C1 segment of cervical spinal cord (tissue), 14 donors: Measurements from ENCODE around the gene SBDS.
"Not testable (repeated sequence)": the region's sequence is repeated elsewhere in the genome, so short reads cannot be mapped to it uniquely, and the experiment has no call there.

Source experiments
- DNase-seq, 14 donors: peaks; one replicate each; lab custom pipeline; 2025; lab: John Stamatoyannopoulos, UW

Gene SBDS

DNA sequence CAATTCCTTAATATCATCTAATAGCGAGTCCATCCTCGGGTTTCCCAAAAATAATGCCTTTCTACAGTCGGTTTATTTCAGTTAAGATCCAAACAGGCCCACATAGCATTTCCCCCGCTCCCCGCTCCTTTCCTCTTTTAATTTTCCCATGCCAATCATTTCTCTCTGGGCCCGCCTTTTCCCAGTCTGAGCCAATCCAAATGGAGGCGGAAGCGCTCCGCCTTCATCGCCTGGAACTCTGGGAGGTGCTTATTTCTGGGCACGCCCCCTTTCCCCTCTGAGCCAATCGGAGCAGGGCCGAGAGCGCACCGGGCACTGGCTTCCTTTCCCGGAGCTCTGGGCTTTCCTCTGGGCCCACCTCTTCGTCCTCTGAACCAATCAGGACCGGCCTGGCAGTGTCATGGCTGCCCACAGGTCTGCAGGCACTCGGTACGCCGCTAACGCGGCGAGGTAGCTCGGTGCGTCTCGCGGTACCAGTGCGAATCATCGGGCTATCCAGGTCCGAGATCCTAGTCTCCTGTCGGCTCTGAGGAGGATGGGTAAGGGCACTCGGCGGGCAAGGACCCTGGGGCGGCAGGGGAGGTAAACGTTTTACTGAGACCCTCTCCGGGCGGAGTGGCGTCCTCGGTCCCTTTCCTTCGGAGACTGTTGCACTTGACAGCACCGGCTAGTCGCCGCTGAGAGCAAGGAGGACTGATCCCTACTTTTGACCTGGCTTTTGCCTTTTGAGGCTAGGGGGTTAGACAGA, 1.2 kb upstream of the SBDS start, which contains the start of gene TYW1:
TSS of gene TYW1 (plus strand) at position 390 of the 748 bp plus-strand sequence. CDS start at position 536, 146 bp downstream.
- DNase-seq = peak; percentile 56 to 99 (median 96)

- peak in 10 of 14 donors; percentile 5 to 46 (median 10) for DNase-seq
Measured at GRCh38 chr7:66994691-66995049, 716 bp downstream of the SBDS start.

GRCh38 chr7:66994051-66994450, 1.3 kb downstream of the SBDS start:
- not testable (repeated sequence) for DNase-seq

DNA sequence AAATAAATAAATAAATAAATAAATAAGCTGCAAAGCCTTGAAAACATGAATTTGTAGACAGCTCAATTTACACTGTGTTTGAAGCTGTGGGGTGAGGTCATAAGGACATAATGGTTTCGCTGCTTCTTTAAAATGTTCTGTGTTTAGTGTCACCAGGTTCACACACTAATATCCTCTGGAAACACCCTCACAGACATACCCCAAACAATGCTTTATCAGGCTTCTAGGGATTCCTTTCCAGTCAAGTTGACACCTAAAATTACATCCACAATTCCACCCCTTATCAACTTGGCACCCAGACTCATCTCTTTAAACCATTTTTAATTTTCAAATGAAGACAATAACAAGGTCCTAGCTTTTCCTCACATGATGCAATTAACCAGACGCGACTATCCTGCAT, 5.8 kb downstream of the SBDS start:
- not testable (repeated sequence) for DNase-seq

GRCh38 chr7:66980336-66980735, 15.1 kb downstream of the SBDS start:
- not testable (repeated sequence) for DNase-seq

GRCh38 chr7:66979013-66979412, 16.4 kb downstream of the SBDS start:
- not testable (repeated sequence) for DNase-seq

GRCh38 chr7:66978312-66978711, 17.1 kb downstream of the SBDS start:
- not testable (repeated sequence) for DNase-seq

GRCh38 chr7:66974986-66975590, 20.3 kb downstream of the SBDS start:
- DNase-seq = no peak

DNA sequence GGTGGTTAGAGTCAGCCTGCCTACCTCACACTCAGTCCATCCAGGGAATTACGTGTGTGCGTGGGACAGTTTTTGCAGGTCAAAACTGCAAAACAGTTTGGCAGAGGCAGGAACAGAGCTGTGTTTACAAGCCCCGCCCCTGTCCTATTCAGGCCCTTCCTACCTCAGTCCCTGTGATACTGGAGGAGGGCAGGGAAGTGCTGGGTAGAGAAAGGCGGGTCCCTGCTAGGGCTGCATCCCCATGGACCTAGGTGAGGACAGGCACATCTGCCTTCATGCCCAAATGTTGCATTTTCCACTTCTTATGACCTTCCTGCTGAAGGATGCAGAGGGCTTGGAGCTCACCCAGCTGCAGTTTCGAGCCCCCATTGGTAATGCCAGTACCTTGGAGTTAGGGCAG, 25.1 kb downstream of the SBDS start:
- no peak for DNase-seq

GRCh38 chr7:66969001-66969400, 26.4 kb downstream of the SBDS start:
- DNase-seq = not testable (repeated sequence)

- no peak for DNase-seq
Measured at GRCh38 chr7:66967029-66967428, 28.4 kb downstream of the SBDS start.

- DNase-seq = no peak
Measured at GRCh38 chr7:66964411-66964810, 31.0 kb downstream of the SBDS start.

DNA sequence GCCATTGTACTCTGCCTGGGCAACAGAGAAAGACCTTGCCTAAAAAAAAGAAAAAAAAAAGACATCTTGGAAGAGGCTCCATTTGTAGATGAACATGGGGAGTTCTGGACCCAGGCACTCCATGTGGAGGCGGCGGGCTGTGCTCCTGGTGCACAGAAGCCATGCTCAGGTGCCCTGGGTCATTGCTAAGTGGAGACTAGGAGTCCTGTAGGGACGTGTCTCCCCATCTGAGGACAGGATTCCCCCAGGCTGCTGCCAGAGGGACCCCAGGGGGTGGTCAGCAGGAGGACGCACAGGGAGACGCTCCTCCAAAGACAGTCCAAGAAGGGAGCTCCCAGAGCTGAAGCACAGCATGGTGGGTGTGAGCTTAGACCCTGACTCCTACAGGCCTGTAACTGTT, 34.3 kb downstream of the SBDS start:
- no peak for DNase-seq

DNA sequence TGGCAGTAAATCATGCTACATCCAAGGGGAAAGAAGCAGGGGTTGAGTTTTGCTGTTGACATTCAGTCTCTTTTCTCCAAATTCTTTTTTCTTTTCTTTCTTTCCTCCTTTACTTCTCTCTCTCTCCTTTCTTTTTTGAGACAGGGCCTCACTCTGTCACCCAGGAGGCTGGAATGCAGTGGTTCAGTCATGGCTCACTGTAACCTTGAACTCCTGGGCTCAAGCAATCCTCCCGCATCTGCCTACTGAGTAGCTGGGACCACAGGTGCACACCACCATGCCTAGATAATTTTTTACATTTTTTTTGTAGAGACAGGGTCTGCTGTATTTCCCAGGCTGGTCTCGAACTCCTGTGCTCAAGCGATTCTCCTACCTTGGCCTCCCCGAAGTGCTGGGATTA, 35.2 kb downstream of the SBDS start:
- no peak for DNase-seq

DNA sequence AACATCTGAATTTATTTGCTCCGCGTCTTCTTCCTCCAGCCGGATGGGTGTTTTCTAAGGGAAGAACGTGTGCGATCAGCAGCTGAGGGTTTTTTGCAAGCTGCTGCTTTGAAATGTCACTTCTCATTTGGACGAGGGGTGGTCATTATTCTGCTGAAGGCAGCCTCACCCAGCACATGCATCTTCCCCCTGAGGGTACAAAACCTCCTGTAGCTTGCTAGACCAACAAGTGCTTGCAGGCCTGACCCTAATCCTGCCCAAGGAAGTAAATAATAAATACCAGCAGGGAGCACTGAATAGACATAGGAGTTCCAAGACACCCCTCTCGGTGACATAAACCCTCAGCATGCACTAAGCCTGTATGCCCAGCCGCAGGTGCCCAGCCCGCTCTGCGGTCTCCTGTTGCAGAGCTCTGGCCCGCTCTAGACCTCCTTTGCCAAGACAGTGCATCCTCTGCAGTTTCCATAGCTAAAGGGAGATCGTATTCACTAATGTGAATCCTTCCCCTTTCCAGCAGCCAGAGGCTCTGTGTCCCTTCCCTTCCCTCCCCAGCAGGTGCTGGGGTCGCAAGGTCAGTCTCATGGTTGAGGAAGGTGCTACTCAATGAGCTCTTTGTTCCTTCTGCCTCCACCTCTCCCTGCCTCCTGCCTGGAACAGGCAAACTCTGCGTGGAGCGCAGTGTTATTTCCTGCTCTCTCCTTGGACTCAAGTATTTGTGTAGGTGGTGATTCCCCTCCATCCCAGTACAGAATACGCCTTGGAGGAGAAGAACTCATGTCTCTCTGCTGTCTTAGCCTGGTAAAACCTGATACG, 36.6 kb downstream of the SBDS start:
- DNase-seq = no peak

GRCh38 chr7:66957595-66958290, 37.6 kb downstream of the SBDS start:
- peak in 1 of 14 donors; percentile 59 for DNase-seq

DNA sequence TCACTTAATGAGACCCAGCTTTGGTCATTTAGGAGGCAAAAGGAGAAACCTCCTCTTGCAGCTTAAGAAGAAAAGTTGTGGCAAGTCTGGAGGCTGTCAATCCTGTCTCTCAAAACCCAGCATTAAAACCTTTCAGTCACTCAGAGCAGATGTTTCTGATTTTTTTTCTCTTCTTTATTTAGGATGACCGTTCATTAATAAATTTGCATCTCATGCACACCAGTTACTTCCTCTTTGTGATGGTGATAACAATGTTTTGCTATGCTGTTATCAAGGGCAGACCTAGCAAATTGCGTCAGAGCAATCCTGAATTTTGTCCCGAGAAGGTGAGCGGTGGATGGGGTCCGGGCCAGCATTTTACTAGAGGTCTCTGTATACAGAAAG, 42.4 kb downstream of the SBDS start:
- no peak for DNase-seq

- DNase-seq = no peak
Measured at GRCh38 chr7:66952343-66953043, 42.9 kb downstream of the SBDS start.

DNA sequence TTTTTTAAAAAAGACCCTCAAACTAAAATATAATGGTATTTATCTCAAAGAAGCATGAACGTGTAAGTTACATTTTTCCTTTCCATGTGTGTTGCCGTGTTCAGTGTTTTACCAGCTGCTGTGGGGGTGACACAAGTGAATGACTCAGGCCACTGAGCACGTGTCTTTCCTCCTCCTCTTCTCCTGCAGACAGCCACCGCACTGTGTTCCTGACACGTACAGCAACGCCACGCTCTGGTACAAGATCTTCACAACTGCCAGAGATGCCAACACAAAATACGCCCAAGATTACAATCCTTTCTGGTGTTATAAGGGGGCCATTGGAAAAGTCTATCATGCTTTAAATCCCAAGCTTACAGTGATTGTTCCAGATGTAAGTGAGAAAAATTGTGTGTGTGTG, 44.6 kb downstream of the SBDS start:
- peak in 7 of 14 donors; percentile 2 to 20 (median 6) for DNase-seq

- no peak for DNase-seq
Measured at GRCh38 chr7:66950311-66950710, 45.1 kb downstream of the SBDS start.

DNA sequence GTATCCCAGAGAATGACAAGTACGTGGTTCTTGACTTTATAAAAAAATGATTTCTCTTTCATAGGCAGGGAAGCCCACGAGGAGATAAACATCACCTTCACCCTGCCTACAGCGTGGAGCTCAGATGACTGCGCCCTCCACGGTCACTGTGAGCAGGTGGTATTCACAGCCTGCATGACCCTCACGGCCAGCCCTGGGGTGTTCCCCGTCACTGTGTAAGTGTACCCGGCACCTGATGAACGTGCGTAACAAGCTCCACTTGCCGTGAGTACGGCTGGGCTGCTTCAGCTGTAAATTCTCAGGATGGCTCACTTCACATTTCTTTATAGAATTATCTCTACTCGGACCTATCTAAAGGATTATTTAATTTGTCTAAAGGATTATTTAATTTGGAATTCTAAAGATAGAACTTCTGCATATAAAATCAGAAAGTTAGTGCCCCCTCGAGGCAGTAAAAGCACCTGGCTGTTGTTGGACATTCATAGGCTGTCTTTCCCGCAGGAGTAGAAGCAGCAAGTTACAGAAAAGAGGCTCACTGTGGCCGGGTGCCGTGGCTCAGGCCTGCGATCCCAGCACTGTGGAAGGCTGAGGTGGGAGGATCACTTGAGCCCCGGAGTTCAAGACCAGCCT, 46.8 kb downstream of the SBDS start:
- no peak for DNase-seq
